GM21723 (cell line): Measurements from ENCODE around the gene F8.
"Not testable (repeated sequence)": the region's sequence is repeated elsewhere in the genome, so short reads cannot be mapped to it uniquely, and the experiment has no call there.

Experiments
- ATAC-seq: cut with Tn5 transposase; IDR thresholded peaks from one replicate; pipeline ENCODE4 v1.9.1; 2021; ENCODE audit warnings: mild to moderate bottlenecking, moderate library complexity; ENCODE audit not compliant: unreplicated experiment

F8 gene

GRCh38 chrX:154886069-154886788 is 136.3 kb downstream of the F8 start, which contains the start of gene F8A1:
TSS of gene F8A1 (plus strand) at chrX:154886355. CDS start at chrX:154886375, 20 bp downstream.
- ATAC-seq: peak; percentile 65

- ATAC-seq: not testable (repeated sequence)
These were observed 137.0 kb downstream of the F8 start for GRCh38 chrX:154885549-154885948.

DNA sequence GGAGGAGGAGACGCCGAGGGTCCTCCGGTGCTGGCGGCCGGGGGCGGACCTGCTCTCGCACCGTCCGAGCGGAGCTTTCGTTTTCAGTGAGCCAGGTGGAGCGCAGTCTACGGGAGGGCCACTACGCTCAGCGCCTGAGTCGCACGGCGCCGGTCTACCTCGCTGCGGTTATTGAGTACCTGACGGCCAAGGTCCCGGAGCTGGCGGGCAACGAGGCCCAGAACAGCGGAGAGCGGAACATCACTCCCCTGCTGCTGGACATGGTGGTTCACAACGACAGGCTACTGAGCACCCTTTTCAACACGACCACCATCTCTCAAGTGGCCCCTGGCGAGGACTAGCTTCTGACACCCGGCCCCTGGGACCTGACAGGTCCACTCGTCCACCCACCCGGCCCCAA is 137.5 kb downstream of the F8 start:
- ATAC-seq: not testable (repeated sequence)

DNA sequence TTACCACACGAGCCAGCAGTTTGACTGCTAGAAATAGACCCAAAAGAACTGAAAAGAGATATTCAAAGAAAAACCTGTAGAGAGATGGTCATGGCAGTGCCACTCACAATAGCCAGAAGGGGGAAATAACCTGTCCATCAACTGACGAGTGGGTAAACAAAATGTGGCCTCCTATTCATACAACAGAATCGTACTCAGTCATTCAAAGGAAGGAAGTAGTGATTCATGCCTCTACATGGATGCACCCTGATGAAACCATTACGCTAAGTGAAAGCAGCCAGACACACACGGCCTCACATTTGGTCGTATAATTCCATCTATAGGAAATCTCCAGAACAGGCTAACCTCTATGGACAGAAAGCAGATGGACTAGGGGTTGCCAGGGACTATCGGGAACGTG is 138.5 kb downstream of the F8 start:
- ATAC-seq: not testable (repeated sequence)

DNA sequence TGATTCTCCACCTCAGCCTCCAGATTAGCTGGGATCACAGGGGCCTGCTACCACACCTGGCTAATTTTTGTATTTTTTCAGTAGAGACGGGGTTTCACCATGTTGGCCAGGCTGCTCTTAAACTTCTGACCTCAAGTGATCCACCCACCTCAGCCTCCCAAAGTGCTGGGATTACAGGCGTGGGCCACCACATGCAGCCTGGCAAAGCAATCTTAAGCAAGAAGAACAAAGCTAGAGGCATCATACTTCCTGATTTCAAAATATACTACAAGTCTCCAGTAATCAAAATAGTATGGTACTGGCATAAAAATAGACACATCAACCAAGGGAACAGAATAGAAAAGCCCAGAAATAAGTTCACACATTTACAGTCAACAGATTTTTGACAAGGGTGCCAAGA is 149.2 kb downstream of the F8 start:
- ATAC-seq: no peak

DNA sequence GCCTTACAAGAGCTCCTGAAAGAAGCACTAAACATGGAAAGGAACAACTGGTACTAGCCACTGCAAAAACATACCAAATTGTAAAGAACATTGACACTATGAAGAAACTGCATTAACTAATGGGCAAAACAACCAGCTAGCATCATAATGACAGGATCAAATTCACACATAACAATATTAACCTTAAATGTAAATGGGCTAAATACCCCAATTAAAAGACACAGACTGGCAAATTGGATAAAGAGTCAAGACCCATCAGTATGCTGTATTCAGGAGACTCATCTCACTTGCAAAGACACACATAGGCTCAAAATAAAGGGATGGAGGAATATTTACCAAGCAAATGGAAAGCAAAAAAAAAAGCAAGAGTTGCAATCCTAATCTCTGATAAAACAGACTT is 154.0 kb downstream of the F8 start:
- ATAC-seq: not testable (repeated sequence)

- ATAC-seq: no peak
These were observed 167.3 kb downstream of the F8 start for GRCh38 chrX:154855256-154855655.

DNA sequence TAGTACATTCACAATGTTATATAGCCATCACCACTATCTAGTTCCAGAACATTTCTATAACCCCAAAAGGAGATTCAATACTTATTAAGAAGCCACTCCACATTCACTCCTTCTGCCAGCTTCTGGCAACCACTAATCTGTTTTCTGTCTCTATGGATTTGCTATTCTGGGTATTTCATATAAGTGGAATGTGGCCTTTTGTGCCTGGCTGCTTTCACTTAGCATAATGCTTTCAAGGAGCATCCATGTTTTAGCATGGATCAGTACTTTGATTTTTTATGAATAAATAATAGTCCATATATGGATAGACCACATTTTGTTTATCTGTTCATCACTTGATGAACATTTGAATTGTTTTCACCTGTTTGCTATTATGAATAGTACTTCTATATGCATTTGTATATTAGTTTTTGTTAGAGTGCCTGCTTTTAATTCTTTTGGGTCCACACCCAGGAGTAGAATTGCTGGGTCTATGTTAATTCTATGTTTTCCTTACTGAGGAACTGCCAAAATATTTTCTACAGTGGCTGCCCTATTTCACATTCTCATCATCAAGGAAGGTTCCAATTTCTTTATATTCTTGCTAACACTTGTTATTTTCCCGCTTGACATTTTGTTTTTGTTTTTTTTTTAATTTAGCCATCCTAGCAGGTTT is 171.4 kb downstream of the F8 start:
- ATAC-seq: no peak

DNA sequence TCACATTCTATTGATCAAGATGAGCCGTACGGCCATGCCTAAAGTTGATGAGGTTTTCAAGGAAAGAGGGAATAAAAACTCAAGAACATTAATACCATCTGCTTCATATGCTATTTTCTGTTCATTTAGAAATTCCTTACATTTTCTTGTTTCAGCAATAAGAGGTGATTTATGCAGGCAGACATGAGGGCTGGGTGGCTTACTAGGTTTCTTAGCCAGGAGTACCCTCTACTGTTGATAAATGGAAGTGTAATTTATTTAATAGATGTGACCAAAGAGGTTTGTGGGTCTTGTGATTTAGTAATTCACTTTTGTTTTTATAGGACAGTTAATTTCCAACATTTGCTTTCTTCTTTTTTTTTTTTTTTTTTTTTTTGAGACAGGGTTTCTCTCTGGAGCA is 181.7 kb downstream of the F8 start:
- no peak for ATAC-seq

GRCh38 chrX:154836163-154836562 is 186.4 kb downstream of the F8 start:
- ATAC-seq: no peak

DNA sequence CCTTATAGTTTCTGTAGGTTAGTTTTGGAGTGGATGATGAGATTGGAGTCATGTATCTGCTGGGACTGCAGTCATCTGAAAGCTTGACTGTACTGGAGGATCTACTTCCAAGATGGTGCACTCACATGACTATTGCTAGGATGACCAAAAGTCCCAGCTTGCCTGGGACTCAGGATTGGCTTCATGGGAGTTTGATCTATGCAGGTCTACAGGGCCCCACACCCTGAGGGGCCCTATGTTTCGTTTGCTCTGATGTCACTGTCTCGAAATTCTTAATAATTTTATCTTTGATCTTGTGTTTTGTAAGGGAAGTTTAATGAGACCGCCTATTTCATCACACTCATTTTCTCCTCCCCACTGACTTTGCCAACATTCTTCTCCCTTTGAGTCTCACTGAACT is 188.0 kb downstream of the F8 start, which contains the start of gene SMIM9:
TSS of gene SMIM9 (minus strand) at position 101 of the 400 bp plus-strand sequence. CDS start 3,806 bp downstream, outside the sequence.
- no peak for ATAC-seq

DNA sequence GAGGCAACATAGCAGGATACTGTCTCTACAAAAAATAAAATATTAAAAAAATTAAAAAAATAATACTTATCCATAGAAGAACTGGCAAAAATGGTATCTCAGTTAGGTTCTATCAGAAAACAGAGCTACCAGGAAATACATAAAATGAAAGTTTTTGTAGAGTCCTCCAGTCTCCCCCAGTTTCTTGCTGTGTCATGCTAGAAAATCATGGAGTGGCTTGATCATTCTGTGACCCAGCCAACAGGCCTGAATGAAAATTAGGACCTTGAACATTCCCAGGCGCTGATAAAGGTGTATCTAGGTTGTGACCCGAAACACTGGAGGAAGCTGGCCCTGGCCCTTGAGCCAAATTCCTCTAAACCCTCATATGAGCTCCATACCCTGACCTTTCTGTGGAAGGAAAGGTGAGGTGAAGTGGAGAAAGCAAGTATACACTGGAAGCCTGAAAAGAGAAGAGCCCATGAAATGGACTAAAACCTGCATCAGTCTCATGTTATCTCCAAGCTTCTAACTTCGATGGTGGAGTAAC is 188.7 kb downstream of the F8 start:
- ATAC-seq: no peak

GRCh38 chrX:154829926-154830442 is 192.5 kb downstream of the F8 start:
- no peak for ATAC-seq

DNA sequence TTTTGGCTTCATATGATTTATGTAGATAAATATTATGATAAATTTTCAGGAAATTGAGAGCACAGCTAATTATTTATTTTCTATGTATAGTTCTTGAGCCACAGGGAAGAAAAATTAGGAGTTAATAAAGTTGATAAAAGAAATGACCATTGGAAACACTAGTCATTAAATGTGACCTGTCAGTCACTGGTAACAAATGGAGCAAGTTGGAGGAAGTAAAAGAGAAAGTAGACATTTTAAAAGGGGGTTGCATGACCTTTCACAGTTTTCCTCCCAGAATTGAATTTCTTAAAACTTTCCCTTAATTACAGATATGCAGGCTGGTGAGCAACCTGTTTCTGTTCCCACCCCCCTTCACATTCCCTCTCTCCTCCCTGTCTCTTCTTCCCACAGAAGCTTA is 193.4 kb downstream of the F8 start:
- ATAC-seq: no peak

- ATAC-seq: peak; percentile 14
These were observed 194.5 kb downstream of the F8 start for GRCh38 chrX:154828016-154828408.

GRCh38 chrX:154827194-154828015 is 195.1 kb downstream of the F8 start:
- peak; percentile 94 for ATAC-seq

GRCh38 chrX:154825586-154825985 is 196.9 kb downstream of the F8 start:
- not testable (repeated sequence) for ATAC-seq

DNA sequence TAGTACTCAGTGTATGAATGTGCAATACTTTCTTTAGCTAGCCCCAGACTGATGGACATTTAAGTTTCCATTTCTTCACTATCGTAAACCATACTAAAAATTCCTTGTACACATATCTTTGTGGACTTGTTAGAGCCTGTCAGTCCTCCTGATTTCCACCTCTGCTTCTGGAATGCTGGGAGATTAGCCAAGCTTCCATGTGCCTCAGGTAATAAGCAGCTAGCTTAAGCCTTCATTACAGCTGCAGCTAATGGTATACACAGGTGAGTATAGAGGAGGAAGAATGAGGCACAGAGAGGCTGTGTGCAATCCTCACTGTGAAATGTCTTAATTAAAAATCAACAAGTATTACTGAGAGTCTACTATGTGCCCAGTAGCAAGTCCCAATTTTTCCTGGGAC is 197.9 kb downstream of the F8 start:
- ATAC-seq: no peak

DNA sequence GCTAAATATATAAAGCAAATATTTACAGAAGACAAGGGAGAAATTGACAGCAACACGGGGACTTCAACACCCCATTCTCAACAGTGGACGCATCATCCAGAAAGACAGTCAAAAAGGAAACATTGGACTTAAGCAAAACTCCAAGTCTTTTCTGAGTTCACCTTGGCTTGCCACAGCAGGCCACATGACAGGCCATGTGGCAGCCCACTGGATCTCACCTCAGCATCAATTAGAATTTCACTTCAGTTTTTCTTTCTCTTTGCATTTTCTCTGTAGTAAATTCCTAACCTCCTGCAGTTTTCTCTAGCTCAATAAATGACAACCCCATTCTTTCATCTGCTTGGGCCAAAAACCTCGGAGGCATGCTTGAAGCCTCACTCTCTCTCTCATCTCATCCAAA is 200.5 kb downstream of the F8 start:
- ATAC-seq: no peak

- no peak for ATAC-seq
These were observed 201.0 kb downstream of the F8 start for GRCh38 chrX:154821523-154821922.

- ATAC-seq: no peak
These were observed 202.7 kb downstream of the F8 start for GRCh38 chrX:154819771-154820341.
